SH-SY5Y (cell line): ENCODE measurements around the gene TET2.

ENCODE experiments used
- GATA2 ChIP-seq: IDR thresholded peaks from 2 replicates; pipeline ENCODE4 v1.6.1; 2011; ENCODE audit warnings: mild to moderate bottlenecking, low read depth, low read length
- GATA3 ChIP-seq: IDR thresholded peaks from 2 replicates; pipeline ENCODE4 v1.6.1; 2011; ENCODE audit warnings: low read depth, mild to moderate bottlenecking, low read length, moderate library complexity

The TET2 gene

DNA sequence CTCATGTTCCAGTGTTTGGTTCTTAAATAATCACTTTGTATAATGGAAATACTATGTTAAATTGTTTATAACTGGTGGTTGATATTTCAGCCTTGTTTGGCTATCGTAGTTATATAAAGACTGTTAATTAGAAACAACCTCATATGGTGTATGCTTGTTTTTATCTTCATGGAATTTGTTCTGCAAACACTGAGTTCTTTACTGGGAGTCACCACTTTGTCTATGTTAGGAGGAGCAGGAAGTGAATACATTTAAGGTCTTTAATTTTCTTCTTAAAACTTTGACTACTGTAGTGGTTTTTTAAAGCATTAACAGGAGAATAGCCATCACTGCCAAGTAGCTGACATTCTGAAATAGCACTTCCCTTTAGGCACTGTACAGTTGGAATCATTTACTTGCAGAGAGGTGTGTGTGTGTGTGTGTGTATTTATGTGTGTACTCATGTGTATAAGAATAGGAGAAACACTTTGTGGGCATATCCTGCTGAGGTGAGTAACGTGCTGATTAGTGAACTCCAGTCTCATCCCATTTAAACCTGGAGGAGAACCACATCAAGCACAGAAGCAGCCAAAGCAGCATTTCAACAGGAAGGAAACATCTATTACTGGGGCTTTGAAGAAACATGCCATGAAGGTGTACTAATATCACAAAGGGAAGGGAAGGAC is 37.8 kb downstream of the TET2 start:
- TF ChIP-seq GATA2 (no peak), GATA3 (no peak)

DNA sequence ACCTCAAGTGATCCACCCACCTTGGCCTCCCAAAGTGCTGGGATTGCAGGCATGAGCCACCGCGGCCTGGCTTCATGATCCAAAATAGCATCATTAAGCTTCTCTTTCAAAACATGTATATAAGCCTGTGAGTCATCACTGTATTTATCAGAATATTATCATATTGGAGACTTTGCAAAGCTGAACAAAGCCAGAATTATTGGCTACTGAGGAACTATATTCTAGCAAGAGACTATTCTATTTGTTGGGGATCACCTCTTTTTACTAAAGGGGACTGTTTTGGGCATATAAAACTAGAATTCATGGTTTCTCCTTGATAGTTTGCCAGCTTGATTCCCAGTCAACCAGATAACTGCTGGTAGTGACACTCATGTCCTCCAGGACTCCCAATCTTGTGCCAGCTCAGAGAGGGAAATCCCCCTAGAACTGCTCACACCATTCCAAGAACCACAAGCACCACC is 40.1 kb downstream of the TET2 start:
- TF ChIP-seq GATA2: no peak
- no peak for TF ChIP-seq GATA3

DNA sequence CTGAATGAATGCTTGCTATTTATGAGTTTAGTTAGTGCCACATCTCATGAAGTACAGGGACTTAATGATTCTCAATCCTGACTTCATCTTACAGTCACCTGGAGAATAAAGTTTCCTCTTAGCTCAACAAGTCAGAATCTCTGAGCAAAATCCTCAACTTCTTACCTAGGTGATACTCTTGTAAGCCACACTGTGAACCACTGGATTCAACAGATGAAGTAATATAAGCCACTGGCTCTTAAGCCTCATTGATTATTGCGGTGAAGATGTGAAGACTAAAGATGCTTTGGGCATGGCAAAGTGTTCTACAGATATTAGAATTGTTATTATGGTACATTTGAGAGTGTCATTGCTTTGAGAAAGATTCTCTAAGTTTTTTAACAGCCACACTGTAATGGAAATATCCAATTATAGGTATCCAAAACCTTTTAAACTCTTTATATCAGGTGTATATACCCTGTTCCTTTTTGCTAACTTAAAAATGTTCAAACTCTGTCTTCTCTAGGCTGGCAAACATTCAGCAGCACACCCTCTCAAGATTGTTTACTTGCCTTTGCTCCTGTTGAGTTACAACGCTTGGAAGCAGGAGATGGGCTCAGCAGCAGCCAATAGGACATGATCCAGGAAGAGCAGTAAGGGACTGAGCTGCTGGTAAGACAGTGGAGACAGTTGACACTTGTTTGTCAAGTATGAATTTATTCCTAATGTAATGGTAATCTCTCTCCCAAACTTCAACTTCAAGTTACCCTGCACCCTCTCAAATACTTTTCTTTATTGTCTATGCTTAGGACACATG is 43.4 kb downstream of the TET2 start:
- TF ChIP-seq GATA3 (no peak), GATA2 (no peak)

DNA sequence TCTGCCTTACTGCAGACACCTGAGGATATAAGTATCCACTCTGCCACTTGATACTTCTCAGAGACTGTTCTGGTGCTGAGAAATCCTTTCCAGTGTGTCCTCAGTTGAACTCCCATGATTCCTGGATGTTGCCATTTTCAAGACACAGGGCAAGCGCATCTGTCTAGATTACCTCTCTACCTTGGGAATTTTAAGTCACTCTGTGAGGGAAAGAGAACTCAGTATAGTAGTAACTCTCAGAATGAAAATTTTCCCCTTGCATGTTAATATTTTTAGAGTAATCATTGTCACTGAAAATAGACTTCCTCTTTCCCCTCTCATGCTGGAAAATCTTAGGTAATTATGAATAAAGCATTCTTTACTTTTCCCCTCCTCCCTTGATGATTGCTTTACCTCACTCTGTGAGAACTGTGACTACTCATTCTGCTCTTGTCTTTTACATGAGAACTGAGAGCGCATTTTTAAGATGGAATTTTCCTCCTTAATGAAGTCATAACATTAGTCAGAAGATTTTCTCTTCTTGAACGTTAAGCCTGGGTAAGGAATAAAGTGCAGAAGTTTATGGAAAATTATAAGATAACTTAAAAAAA is 45.0 kb downstream of the TET2 start:
- no peak for TF ChIP-seq GATA2
- TF ChIP-seq GATA3: no peak

DNA sequence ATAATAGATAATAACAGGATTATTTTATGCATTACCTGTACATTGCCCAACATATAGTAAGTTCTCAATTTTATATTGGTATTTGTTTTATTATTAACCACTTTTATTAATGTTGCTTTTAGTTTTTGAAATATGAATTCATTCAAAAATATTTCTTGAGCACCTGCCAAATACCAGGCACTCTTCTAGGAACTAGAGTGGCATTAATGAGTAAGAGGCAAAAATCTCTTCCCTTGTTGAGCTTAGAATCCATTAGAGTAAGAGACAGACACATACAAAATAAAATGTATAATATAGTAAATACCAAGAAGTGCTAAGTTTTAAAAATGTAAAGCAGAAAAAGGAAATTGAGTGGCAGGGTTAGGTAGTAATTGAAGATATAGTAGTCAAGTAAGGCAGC is 45.8 kb downstream of the TET2 start:
- TF ChIP-seq GATA3: no peak
- no peak for TF ChIP-seq GATA2

DNA sequence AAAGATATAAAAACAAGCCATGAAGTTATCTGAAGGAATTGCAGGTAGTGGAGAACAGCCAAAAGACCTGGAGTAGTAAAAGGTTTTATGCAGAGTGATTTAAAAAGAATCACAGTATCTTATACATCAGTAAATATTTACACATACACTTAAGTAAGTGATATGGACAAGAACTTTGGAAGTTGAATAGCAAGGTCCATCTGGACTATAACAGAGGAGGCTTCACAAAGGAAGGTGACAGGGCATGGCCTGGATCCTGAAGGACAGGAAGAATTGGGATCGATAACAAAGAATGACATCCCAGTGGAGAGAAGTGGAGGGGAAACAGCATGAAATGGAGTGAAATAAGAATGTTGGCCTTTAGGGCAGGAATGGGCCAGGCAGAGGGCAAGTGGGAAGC is 46.2 kb downstream of the TET2 start:
- no peak for TF ChIP-seq GATA2
- TF ChIP-seq GATA3: no peak

DNA sequence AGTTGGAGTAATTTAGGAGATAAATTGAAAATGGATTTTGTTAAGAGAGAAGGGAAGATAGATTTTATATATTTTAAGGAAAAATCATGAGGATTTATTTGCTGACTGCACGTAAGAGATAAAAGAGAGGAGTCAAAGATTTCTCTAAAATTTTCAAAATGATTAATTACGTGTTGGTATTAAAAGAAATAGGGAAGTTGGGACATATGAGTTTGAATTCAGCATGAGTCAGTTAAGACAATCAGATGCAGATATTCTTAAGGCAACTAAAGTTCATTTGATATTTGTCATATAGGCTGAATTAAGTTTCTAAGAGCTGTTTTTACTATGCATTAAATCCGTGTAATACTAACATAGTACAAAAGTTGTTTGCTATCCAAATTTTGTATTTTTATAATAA is 46.9 kb downstream of the TET2 start:
- no peak for TF ChIP-seq GATA3
- no peak for TF ChIP-seq GATA2

DNA sequence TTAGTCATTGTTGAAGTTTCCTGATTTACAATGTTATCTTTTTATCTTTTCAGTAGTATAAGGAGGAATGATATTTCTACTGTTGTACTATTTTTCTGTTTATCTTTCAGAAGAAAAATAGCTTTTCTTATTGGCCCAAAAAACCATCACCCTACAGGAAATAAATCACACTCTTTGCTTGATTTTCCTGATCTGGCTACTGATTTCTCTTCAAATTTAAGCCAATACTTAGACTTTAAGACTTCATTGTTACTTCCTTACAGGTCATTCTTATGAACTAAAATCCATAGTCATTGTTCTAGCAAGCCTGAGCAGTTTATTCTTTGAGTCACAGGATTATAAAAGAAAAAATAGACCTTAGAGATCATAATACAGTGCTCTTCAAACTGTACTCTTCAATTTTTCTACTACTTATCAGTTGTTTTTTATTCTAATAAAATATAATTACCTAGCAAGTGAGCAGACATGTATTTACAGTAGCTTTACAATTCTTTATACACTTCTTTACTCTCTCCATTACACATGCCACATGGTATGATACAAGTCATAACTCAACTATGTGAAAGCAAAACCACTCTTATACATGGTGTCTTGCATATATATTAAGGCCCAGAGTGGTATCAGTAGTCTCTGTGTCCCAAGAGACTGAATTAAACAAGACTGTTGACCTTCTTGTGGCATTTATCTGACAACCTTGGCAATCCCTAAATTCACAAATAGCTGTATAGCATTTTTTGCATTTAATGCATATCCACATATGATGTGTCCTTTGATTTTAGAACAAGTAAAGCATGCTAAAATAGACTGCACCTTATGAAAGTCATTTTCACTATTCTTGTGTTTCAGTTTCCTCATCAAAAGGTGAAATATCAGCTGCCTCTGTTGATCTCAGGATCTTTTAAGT is 47.9 kb downstream of the TET2 start:
- TF ChIP-seq GATA3: no peak
- TF ChIP-seq GATA2: no peak

DNA sequence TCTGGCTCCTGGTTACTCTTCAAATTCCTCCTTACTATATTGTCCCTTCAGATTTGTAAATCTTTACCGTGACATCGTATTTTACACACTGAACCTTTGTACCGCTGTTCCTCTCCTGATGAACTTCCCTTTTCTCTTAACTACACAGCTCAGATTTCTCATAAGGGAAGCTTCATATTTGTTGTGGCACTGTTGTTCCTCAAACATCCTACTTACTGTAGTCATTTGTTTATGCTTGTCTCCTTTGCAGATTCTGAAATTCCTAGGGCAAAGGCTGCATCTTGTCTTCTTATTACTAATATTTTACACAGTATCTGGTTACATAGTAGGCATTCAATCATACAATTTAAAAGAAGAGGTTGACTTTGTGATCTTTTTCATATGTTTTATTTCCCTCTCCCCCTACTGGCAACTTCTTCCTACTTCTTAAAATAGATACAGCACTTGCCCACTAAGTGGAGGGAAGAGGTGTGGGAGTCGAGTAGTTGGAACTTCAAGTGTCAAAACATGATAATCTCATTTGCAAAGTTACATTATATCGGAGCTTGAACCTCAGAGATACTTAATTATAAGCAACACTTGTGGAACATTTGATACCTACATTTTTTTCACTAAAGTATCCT is 50.0 kb downstream of the TET2 start:
- TF ChIP-seq GATA3: no peak
- no peak for TF ChIP-seq GATA2

DNA sequence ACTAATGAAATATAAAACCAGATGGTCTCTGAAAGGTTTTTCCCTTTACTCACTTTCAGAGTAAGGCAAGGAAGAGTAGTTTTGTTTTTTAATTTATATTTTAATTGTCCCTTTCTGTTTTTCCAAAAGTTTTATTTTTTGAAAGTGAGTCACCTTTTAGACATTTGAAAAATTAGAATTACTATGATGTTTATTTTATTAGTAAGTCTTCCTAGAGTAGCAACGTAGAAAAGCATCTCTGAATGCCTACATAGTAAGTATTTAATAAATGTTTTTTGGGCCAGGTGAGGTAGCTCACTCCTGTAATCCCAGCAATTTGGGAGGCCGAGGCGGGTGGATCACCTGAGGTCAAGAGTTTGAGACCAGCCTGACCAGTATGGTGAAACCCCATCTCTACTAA is 51.1 kb downstream of the TET2 start:
- TF ChIP-seq GATA2 (no peak), GATA3 (no peak)

DNA sequence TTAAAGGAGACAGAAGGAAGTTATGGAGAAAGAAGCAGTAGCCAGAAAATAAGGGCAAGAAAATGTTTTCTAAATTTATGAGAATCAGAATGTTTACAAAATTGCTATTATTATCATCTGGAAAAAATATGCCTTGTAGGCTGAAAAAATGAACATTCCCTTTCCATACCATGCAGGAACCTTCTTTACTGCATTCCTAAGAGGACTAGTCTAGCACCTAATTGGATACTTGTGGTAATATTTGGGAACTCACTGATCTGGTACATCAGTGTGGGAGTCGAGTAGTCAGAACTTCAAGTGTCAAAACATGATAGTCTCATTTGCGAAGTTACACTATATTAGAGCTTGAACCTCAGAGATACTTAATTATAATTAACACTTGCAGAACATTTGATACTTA is 51.9 kb downstream of the TET2 start:
- TF ChIP-seq GATA3: no peak
- no peak for TF ChIP-seq GATA2

DNA sequence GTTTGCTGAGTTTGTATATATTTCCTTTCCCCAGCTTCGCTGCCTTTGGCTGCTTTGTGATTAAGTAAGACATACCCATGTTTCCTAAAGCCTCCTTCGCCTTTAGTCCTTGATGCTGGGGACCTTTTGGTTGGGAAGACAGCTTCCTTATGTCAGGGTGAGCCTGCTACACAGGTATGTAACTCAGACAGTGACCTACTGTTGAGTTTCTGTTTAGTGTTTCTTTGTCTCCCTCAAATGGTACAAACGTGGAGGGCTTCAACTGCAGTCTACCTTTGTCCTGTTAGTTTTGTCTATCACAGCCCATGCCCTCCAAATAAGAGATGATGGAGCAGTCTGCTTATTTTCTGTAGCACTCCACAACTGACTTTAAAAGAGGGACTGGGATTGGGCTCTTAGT is 59.5 kb downstream of the TET2 start:
- no peak for TF ChIP-seq GATA3
- no peak for TF ChIP-seq GATA2

DNA sequence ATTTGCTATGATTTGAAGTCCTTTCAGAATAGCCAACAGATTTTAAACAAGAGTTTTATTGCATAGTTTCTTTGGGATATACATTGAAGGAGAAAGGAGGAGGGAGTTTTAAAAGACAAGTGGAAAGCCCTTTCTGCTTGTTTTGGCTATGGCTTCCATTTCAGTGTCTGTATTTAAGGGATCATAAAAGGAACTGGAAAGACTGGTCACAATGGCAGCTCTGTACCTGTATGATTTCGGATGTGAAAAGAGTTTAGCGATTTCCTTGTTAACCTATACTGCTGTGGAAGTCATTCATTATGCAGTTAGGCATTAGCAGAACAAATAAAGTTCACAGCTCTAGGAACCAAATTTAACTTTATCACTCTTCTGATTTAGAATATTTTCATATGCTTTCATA is 60.7 kb downstream of the TET2 start:
- no peak for TF ChIP-seq GATA3
- no peak for TF ChIP-seq GATA2

DNA sequence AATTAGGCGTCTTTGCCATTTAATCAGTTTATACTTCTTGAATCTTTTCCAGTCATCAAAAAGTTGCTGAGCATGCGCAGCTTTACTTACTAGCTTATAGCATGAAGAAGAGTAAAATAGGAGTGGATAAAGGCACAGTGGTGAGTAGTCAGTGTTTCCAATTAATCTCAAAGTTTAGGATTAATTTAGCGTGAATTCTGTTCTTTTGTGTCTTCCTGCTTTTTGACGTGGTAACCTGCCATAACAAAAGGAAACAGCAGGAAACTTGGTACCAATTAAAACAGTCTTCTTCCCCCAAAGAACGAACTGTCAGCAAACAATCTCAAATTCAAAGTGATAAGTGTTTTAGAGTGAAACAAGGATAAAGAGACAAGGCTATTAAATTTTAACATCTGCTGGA is 61.9 kb downstream of the TET2 start:
- no peak for TF ChIP-seq GATA2
- TF ChIP-seq GATA3: no peak

DNA sequence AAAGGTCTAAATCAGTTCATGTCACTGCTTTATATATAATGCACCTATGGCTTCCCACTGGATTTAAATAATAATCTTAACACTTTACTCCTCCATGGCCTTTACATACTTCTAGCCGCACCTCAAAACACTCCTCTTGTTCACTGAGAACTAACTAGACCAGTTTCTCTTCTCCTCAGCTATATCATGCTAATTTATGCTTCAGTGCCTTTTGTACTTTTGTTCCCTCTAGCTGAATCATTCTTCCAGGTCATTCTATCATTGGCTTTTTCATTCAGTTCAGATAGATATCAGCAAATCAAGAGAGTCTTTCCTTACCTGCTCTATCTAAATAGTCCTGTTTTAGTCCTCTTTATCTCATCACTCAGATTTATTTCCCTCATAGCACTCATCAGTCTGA is 64.2 kb downstream of the TET2 start:
- no peak for TF ChIP-seq GATA2
- no peak for TF ChIP-seq GATA3
